Liver (tissue), 9 donors: ENCODE data around the gene NAPSA. TPM values are rescaled to one million over a fixed set of nuclear protein-coding genes. Genes with fewer than 3 reads are reported as not detected.

ENCODE experiments used
- DNase-seq: peaks from one replicate; pipeline ENCODE4 v3.0.0-alpha.2; 2017; ENCODE audit warnings: low spot score
- H3K27ac ChIP-seq, 2 donors: one replicate each; pipeline ENCODE4 v1.7.0; 2013; ENCODE audit warnings: inconsistent platforms in 2 of 2, low read length in 2 of 2, control low read depth in 1 of 2, low read depth in 1 of 2, mild to moderate bottlenecking in 1 of 2
- H3K27me3 ChIP-seq, 4 donors: one replicate each; pipeline versions ENCODE4 v1.6.1 to v1.7.0; 2013; ENCODE audit warnings: low read length in 3 of 4, inconsistent platforms in 1 of 4, mild to moderate bottlenecking in 1 of 4, moderate library complexity in 1 of 4; ENCODE audit not compliant: control insufficient read depth in 4 of 4, insufficient read depth in 4 of 4
- H3K36me3 ChIP-seq, 4 donors: one replicate each; pipeline versions ENCODE4 v1.6.1 to v1.7.0; 2013; ENCODE audit warnings: low read length in 3 of 4, mild to moderate bottlenecking in 3 of 4, low read depth in 1 of 4, moderate library complexity in 1 of 4; ENCODE audit not compliant: control insufficient read depth in 4 of 4, insufficient read depth in 3 of 4
- H3K4me1 ChIP-seq, 4 donors: one replicate each; pipeline versions ENCODE4 v1.6.1 to v1.7.0; 2013; ENCODE audit warnings: low read length in 3 of 4, mild to moderate bottlenecking in 3 of 4, moderate library complexity in 1 of 4; ENCODE audit not compliant: control insufficient read depth in 4 of 4, insufficient read depth in 4 of 4
- H3K4me3 ChIP-seq, 3 donors: one replicate each; pipeline versions ENCODE4 v1.6.1 to v1.7.0; 2013; ENCODE audit warnings: low read length in 3 of 3, control low read depth in 1 of 3, low read depth in 1 of 3, mild to moderate bottlenecking in 1 of 3
- H3K9ac ChIP-seq, 2 donors: one replicate each; pipeline ENCODE4 v1.7.0; 2013; ENCODE audit warnings: low read length in 2 of 2, mild to moderate bottlenecking in 2 of 2, moderate library complexity in 2 of 2, control low read depth in 1 of 2, low read depth in 1 of 2
- H3K9me3 ChIP-seq, 4 donors: one replicate each; pipeline versions ENCODE4 v1.6.1 to v1.7.0; 2013; ENCODE audit warnings: low read length in 3 of 4; ENCODE audit not compliant: control insufficient read depth in 4 of 4
- EGR1 ChIP-seq, 2 donors: IDR thresholded peaks; 2 replicates each; pipeline ENCODE4 v1.6.1; 2016 to 2018; ENCODE audit warnings: antibody characterized with exemption in 2 of 2, low read depth in 2 of 2
- FOXA1 ChIP-seq: IDR thresholded peaks from 2 replicates; pipeline ENCODE4 v1.6.1; 2016; ENCODE audit warnings: antibody characterized with exemption
- FOXA2 ChIP-seq: IDR thresholded peaks from 2 replicates; pipeline ENCODE4 v1.6.1; 2016; ENCODE audit warnings: antibody characterized with exemption
- GABPA ChIP-seq, 2 donors: IDR thresholded peaks in 1 of 2; conservative IDR thresholded peaks in 1 of 2; 2 replicates each; pipeline ENCODE4 v1.6.1; 2016; ENCODE audit warnings: antibody characterized with exemption in 2 of 2, mild to moderate bottlenecking in 1 of 2, moderate library complexity in 1 of 2
- HNF4G ChIP-seq: IDR thresholded peaks from 2 replicates; pipeline ENCODE4 v1.6.1; 2016; ENCODE audit warnings: antibody characterized with exemption
- JUND ChIP-seq, 2 donors: IDR thresholded peaks; 2 replicates each; pipeline ENCODE4 v1.6.1; 2016; ENCODE audit warnings: antibody characterized with exemption in 2 of 2
- NR2F2 ChIP-seq: IDR thresholded peaks from 2 replicates; pipeline ENCODE4 v1.6.1; 2016; ENCODE audit warnings: antibody characterized with exemption
- RAD21 ChIP-seq, 2 donors: IDR thresholded peaks; 2 replicates each; pipeline ENCODE4 v1.6.1; 2016; ENCODE audit warnings: antibody characterized with exemption in 2 of 2, mild to moderate bottlenecking in 2 of 2
- RXRA ChIP-seq, 2 donors: IDR thresholded peaks; 2 replicates each; pipeline ENCODE4 v1.6.1; 2017 to 2018; ENCODE audit warnings: antibody characterized with exemption in 2 of 2, mild to moderate bottlenecking in 1 of 2
- SP1 ChIP-seq: IDR thresholded peaks from 2 replicates; pipeline ENCODE4 v1.6.1; 2018; ENCODE audit warnings: antibody characterized with exemption, mild to moderate bottlenecking
- TAF1 ChIP-seq: conservative IDR thresholded peaks from 2 replicates; pipeline ENCODE4 v1.6.1; 2016; ENCODE audit warnings: antibody characterized with exemption, mild to moderate bottlenecking
- YY1 ChIP-seq: IDR thresholded peaks from 2 replicates; pipeline ENCODE4 v1.6.1; 2016; ENCODE audit warnings: antibody characterized with exemption, mild to moderate bottlenecking
- WGBS: extraction: QIAGEN DNeasy Blood & Tissue Kit; methylation state at CpG from one replicate; pipeline ENCODE4 v1.1.7; 2013; 5-methylcytosine and 5-hydroxymethylcytosine counted together
- polyA plus RNA-seq, 2 donors: library from polyadenylated mRNA; stranded (reverse) in 1 of 2; unstranded in 1 of 2; fragments of 200-250 nt in 1 of 2; fragments of >200 nt in 1 of 2; fragmentation: Nextera tagmentation in 1 of 2; extraction: Ambion mirVana in 1 of 2; gene quantifications; one replicate each; pipeline versions ENCODE4 v1.2.1 to v1.2.3, GENCODE V29; 2013 to 2015
- total RNA-seq, 2 donors: library from RNA; depleted of rRNA; stranded (reverse); fragments of >200 nt; gene quantifications; one replicate each; pipeline ENCODE4 v1.2.3, GENCODE V29; 2014
- TF ChIP-seq, protein P1 (sequence below): fragments of 150-350 bp; IDR thresholded peaks from 2 replicates; pipeline ENCODE4 v1.5.1; 2017; ENCODE audit warnings: improper control_type of control experiment, low read depth, low read length; ENCODE audit not compliant: missing input control
- TF ChIP-seq, protein P2 (sequence below): IDR thresholded peaks from 2 replicates; pipeline ENCODE4 v1.6.1; 2016; ENCODE audit warnings: antibody characterized with exemption
- TF ChIP-seq, protein P3 (sequence below): IDR thresholded peaks from 2 replicates; pipeline ENCODE4 v1.6.1; 2016; ENCODE audit warnings: antibody characterized with exemption, mild to moderate bottlenecking
- TF ChIP-seq, protein P4 (sequence below): IDR thresholded peaks from 2 replicates; pipeline ENCODE4 v1.6.1; 2016; ENCODE audit warnings: antibody characterized with exemption
- donor health status: healthy.
- donor health status: healthy.
- donor health status: healthy.
- donor health status: healthy.
- donor health status: healthy.

The NAPSA gene
- total and polyA plus RNA-seq, 4 donors, result 0.28 to 0.74 (median 0.54) TPM

DNA sequence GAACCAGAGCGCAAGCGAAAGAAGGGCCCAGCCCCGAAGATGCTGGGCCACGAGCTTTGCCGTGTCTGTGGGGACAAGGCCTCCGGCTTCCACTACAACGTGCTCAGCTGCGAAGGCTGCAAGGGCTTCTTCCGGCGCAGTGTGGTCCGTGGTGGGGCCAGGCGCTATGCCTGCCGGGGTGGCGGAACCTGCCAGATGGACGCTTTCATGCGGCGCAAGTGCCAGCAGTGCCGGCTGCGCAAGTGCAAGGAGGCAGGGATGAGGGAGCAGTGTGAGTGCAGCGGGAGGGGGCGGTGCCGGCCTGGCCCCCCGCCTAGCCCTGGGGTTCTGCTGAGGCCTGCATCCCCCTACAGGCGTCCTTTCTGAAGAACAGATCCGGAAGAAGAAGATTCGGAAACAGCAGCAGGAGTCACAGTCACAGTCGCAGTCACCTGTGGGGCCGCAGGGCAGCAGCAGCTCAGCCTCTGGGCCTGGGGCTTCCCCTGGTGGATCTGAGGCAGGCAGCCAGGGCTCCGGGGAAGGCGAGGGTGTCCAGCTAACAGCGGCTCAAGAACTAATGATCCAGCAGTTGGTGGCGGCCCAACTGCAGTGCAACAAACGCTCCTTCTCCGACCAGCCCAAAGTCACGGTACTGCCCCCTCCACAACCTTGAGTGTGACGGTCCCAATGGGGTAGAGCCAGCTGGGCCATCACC lies 12.9 kb upstream of the NAPSA start:
- Histone ChIP-seq H3K4me3 (no peak overlapping the region), H3K27ac (no peak overlapping the region), H3K36me3 (peaks cover 15 to 49% (median 26%) of the 10 kb centered on the region in 4 donors), H3K9me3 (no peaks in the 10 kb centered on the region), H3K9ac (no peak overlapping the region), H3K27me3 (no peaks in the 10 kb centered on the region), H3K4me1 (peaks cover 0 to 3% (median 0%) of the 10 kb centered on the region in 4 donors)
- WGBS, result 96% methylated on average over 36 of the region's 36 CpGs
- TF ChIP-seq HNF4G (no peak), EGR1 (IDR thresholded peaks at IDR 0.05; ENCODE audit: low read depth in 2 of 2) (no peak), GABPA (IDR thresholded peaks at IDR 0.05 in 1 of 2, conservative IDR thresholded peaks at IDR 0.05 in 1 of 2) (no peak), RXRA (IDR thresholded peaks at IDR 0.05) (no peak), TAF1 (no peak), JUND (IDR thresholded peaks at IDR 0.05) (no peak), YY1 (no peak), FOXA2 (no peak), SP1 (no peak), FOXA1 (no peak), RAD21 (IDR thresholded peaks at IDR 0.05) (no peak)
- TF ChIP-seq, protein P1, sequence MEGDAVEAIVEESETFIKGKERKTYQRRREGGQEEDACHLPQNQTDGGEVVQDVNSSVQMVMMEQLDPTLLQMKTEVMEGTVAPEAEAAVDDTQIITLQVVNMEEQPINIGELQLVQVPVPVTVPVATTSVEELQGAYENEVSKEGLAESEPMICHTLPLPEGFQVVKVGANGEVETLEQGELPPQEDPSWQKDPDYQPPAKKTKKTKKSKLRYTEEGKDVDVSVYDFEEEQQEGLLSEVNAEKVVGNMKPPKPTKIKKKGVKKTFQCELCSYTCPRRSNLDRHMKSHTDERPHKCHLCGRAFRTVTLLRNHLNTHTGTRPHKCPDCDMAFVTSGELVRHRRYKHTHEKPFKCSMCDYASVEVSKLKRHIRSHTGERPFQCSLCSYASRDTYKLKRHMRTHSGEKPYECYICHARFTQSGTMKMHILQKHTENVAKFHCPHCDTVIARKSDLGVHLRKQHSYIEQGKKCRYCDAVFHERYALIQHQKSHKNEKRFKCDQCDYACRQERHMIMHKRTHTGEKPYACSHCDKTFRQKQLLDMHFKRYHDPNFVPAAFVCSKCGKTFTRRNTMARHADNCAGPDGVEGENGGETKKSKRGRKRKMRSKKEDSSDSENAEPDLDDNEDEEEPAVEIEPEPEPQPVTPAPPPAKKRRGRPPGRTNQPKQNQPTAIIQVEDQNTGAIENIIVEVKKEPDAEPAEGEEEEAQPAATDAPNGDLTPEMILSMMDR, result no peak
- TF ChIP-seq, protein P2, sequence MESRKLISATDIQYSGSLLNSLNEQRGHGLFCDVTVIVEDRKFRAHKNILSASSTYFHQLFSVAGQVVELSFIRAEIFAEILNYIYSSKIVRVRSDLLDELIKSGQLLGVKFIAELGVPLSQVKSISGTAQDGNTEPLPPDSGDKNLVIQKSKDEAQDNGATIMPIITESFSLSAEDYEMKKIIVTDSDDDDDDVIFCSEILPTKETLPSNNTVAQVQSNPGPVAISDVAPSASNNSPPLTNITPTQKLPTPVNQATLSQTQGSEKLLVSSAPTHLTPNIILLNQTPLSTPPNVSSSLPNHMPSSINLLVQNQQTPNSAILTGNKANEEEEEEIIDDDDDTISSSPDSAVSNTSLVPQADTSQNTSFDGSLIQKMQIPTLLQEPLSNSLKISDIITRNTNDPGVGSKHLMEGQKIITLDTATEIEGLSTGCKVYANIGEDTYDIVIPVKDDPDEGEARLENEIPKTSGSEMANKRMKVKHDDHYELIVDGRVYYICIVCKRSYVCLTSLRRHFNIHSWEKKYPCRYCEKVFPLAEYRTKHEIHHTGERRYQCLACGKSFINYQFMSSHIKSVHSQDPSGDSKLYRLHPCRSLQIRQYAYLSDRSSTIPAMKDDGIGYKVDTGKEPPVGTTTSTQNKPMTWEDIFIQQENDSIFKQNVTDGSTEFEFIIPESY, result no peak
- TF ChIP-seq, protein P3, sequence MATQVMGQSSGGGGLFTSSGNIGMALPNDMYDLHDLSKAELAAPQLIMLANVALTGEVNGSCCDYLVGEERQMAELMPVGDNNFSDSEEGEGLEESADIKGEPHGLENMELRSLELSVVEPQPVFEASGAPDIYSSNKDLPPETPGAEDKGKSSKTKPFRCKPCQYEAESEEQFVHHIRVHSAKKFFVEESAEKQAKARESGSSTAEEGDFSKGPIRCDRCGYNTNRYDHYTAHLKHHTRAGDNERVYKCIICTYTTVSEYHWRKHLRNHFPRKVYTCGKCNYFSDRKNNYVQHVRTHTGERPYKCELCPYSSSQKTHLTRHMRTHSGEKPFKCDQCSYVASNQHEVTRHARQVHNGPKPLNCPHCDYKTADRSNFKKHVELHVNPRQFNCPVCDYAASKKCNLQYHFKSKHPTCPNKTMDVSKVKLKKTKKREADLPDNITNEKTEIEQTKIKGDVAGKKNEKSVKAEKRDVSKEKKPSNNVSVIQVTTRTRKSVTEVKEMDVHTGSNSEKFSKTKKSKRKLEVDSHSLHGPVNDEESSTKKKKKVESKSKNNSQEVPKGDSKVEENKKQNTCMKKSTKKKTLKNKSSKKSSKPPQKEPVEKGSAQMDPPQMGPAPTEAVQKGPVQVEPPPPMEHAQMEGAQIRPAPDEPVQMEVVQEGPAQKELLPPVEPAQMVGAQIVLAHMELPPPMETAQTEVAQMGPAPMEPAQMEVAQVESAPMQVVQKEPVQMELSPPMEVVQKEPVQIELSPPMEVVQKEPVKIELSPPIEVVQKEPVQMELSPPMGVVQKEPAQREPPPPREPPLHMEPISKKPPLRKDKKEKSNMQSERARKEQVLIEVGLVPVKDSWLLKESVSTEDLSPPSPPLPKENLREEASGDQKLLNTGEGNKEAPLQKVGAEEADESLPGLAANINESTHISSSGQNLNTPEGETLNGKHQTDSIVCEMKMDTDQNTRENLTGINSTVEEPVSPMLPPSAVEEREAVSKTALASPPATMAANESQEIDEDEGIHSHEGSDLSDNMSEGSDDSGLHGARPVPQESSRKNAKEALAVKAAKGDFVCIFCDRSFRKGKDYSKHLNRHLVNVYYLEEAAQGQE, result no peak
- TF ChIP-seq, protein P4, sequence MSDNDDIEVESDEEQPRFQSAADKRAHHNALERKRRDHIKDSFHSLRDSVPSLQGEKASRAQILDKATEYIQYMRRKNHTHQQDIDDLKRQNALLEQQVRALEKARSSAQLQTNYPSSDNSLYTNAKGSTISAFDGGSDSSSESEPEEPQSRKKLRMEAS, result no peak
- DNase-seq, result no peak

DNA sequence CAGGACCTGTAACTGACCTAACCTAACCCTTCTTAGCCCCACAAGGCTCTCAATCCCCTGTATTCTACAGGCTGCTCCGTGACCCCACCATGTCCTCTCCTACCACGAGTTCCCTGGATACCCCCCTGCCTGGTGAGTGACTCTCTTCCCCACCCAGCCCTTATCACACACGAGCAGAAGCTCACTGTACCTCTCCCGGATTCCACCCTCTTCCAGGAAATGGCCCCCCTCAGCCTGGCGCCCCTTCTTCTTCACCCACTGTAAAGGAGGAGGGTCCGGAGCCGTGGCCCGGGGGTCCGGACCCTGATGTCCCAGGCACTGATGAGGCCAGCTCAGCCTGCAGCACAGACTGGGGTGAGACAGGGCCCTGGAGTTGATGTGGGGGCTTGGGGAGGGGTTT lies 12.1 kb upstream of the NAPSA start:
- no peak overlapping the region for H3K4me3 ChIP-seq
- peaks cover 15 to 49% (median 26%) of the 10 kb centered on the region in 4 donors for H3K36me3 ChIP-seq
- no peaks in the 10 kb centered on the region for H3K27me3 ChIP-seq
- DNase-seq, result peak; percentile 67
- no peak overlapping the region for H3K9ac ChIP-seq
- 84% methylated on average over 9 of the region's 9 CpGs for WGBS
- no peak overlapping the region for H3K27ac ChIP-seq
- TF ChIP-seq NR2F2, result no peak
- TF ChIP-seq, protein P1, result no peak
- TF ChIP-seq, protein P2, result no peak
- H3K9me3 ChIP-seq, result no peaks in the 10 kb centered on the region
- peaks cover 0 to 3% (median 0%) of the 10 kb centered on the region in 4 donors for H3K4me1 ChIP-seq
